ENCODE data around the gene HRH1. TPM values are rescaled to one million over a fixed set of nuclear protein-coding genes. Genes with fewer than 3 reads are reported as not detected.
A peak's percentile ranks its signal among the peaks of the same experiment; 100 is the strongest.

HRH1 gene
- total RNA-seq, 1 experiment from 2014 or later = 4.6 TPM

- peak overlapping the region; percentile 100; a peak in 3 of 4 replicates for H3K4me3 ChIP-seq (ENCODE audit: low read depth in 2 of 2, low read length in 2 of 2)
- H3K27ac ChIP-seq (ENCODE audit: low read length) = peak overlapping the region; percentile 96
- no peaks in the 10 kb centered on the region for H3K27me3 ChIP-seq (ENCODE audit: control insufficient read depth, insufficient read depth, low read length)
- ATAC-seq (no peak), DNase-seq (ENCODE audit: low read depth, low spot score) (no peak)
- no TSS peak for BruUV-seq (replicated peaks)
- ChIA-PET CTCF (no interaction called here), POLR2A (interaction anchor here (0.6 to 0.9 kb wide), 2 partner anchors 15 to 201 kb away, joined by 3 read pairs; no protein-coding TSS in a partner anchor)
- TF ChIP-seq REST (IDR thresholded peaks at IDR 0.05; ENCODE audit: insufficient read depth in 1 of 2, low read depth in 2 of 2, low read length in 1 of 2) (no peak), SIN3A (IDR thresholded peaks at IDR 0.05; ENCODE audit: borderline replicate concordance, insufficient read depth, low read depth, low read length) (no peak), POLR2AphosphoS5 (IDR thresholded peaks at IDR 0.05; ENCODE audit: low read depth, low read length) (no peak)
- peaks cover 7% of the 10 kb centered on the region; the same call in 1 of the 2 replicates for H3K36me3 ChIP-seq (ENCODE audit: control insufficient read depth, insufficient read depth, low read length)
- H3K4me1 ChIP-seq (ENCODE audit: control insufficient read depth, insufficient read depth, low read length) = peaks cover 28% of the 10 kb centered on the region
- intact Hi-C loops (cut with micrococcal nuclease; ENCODE audit: unreplicated experiment) = no loop called here
- in situ Hi-C loops (cut with HindIII; ENCODE audit: low pct_unique_long_range_greater_than_20kb, low sequenced_read_pairs) = no loop called here
- no peaks in the 10 kb centered on the region for H3K9me3 ChIP-seq (ENCODE audit: control insufficient read depth, insufficient read depth, low read depth, low read length)
Measured at GRCh38 chr3:11273891-11274291, 119.6 kb downstream of the HRH1 start.

GRCh38 chr3:11274566-11275142, 120.4 kb downstream of the HRH1 start:
- intact Hi-C loops (cut with micrococcal nuclease; ENCODE audit: unreplicated experiment) = no loop called here
- no peaks in the 10 kb centered on the region for H3K9me3 ChIP-seq (ENCODE audit: control insufficient read depth, insufficient read depth, low read depth, low read length)
- ATAC-seq (no peak), DNase-seq (ENCODE audit: low read depth, low spot score) (no peak)
- peaks cover 28% of the 10 kb centered on the region for H3K4me1 ChIP-seq (ENCODE audit: control insufficient read depth, insufficient read depth, low read length)
- H3K27me3 ChIP-seq (ENCODE audit: control insufficient read depth, insufficient read depth, low read length) = no peaks in the 10 kb centered on the region
- ChIA-PET POLR2A (interaction anchor here (0.6 to 0.9 kb wide), 2 partner anchors 14 to 200 kb away, joined by 3 read pairs; no protein-coding TSS in a partner anchor), CTCF (no interaction called here)
- in situ Hi-C loops (cut with HindIII; ENCODE audit: low pct_unique_long_range_greater_than_20kb, low sequenced_read_pairs) = no loop called here
- H3K4me3 ChIP-seq (ENCODE audit: low read depth in 2 of 2, low read length in 2 of 2) = 0 out of 4 replicates have a peak overlapping the region, but pooled peaks of 1 of the 2 experiments have one; percentile 16
- peaks cover 7% of the 10 kb centered on the region; the same call in 1 of the 2 replicates for H3K36me3 ChIP-seq (ENCODE audit: control insufficient read depth, insufficient read depth, low read length)
- H3K27ac ChIP-seq (ENCODE audit: low read length) = peak overlapping the region; percentile 96
- no peak for TF ChIP-seq SIN3A (IDR thresholded peaks at IDR 0.05; ENCODE audit: borderline replicate concordance, insufficient read depth, low read depth, low read length)
- TF ChIP-seq POLR2AphosphoS5 (IDR thresholded peaks at IDR 0.05; ENCODE audit: low read depth, low read length) = no peak
- TF ChIP-seq CTCF (IDR thresholded peaks at IDR 0.05) = no peak
- TF ChIP-seq REST (IDR thresholded peaks at IDR 0.05; ENCODE audit: insufficient read depth in 1 of 2, low read depth in 2 of 2, low read length in 1 of 2) = no peak
- no peak for TF ChIP-seq TCF7L2 (IDR thresholded peaks at IDR 0.05; ENCODE audit: low read depth, low read length)
- no TSS peak for BruUV-seq (replicated peaks)

Measured in Panc1 (cell line).